Measurements from ENCODE around the gene DTL. TPM values are rescaled to one million over a fixed set of nuclear protein-coding genes. Genes with fewer than 3 reads are reported as not detected.
A peak's percentile ranks its signal among the peaks of the same experiment; 100 is the strongest.

DTL gene
- total and polyA plus RNA-seq, 8 donors = 0.58 to 7.5 (median 1.5) TPM; not detected in 2

GRCh38 chr1:212072047-212072446 lies 36.5 kb downstream of the DTL start:
- H3K4me1 ChIP-seq = peaks cover 0 to 12% (median 9%) of the 10 kb centered on the region in 4 donors
- no peak overlapping the region for H3K4me3 ChIP-seq
- no peak for TF ChIP-seq CTCF (IDR thresholded peaks at IDR 0.05)
- no peak for TF ChIP-seq POLR2A (IDR thresholded peaks at IDR 0.05)
- peak in 1 of 3 donors; percentile 20 for TF ChIP-seq POLR2AphosphoS5 (IDR thresholded peaks at IDR 0.05)
- TF ChIP-seq EP300 (IDR thresholded peaks at IDR 0.05) = no peak
- 29 to 68% (median 44%) methylated on average over 1 of the region's 1 CpG for WGBS, 5 donors
- intact Hi-C loops (cut with DNase I; ENCODE audit: low total_unique reads) = no loop called here
- H3K9me3 ChIP-seq = no peaks in the 10 kb centered on the region
- peak in 1 of 2 donors; percentile 23 for DNase-seq
- no peak overlapping the region for H3K27ac ChIP-seq
- no peaks in the 10 kb centered on the region for H3K27me3 ChIP-seq
- H3K36me3 ChIP-seq = no peaks in the 10 kb centered on the region

DNA sequence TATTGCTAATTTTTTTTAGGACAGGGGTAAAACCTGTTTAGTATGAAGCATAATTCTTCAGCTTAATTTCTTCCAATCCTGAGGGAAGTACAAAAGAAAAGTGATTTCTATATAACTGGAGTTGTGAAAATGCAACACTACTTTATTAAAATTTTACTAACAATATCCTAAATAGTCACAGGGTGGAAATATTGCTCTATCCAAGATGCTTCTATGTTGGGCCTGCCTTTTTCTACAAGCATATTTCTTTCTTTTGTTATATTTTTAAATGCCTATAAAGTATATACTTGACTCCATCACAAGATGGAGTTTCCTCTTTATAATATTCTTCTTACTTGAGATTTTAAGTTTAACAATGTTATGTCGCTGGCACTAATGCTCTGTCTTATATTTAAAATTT lies 37.9 kb downstream of the DTL start:
- 93 to 100% (median 95%) methylated on average over 1 of the region's 1 CpG for WGBS, 5 donors
- no peak overlapping the region for H3K27ac ChIP-seq
- no peak overlapping the region for H3K4me3 ChIP-seq
- H3K27me3 ChIP-seq = no peaks in the 10 kb centered on the region
- peaks cover 0 to 12% (median 9%) of the 10 kb centered on the region in 4 donors for H3K4me1 ChIP-seq
- intact Hi-C loops (cut with DNase I; ENCODE audit: low total_unique reads) = no loop called here
- no peak for TF ChIP-seq CTCF (IDR thresholded peaks at IDR 0.05)
- TF ChIP-seq POLR2A (IDR thresholded peaks at IDR 0.05) = no peak
- no peak for TF ChIP-seq EP300 (IDR thresholded peaks at IDR 0.05)
- TF ChIP-seq POLR2AphosphoS5 (IDR thresholded peaks at IDR 0.05) = no peak
- no peaks in the 10 kb centered on the region for H3K36me3 ChIP-seq
- no peaks in the 10 kb centered on the region for H3K9me3 ChIP-seq
- DNase-seq = no peak

GRCh38 chr1:212074313-212074712 lies 38.8 kb downstream of the DTL start:
- TF ChIP-seq POLR2AphosphoS5 (IDR thresholded peaks at IDR 0.05) (no peak), POLR2A (IDR thresholded peaks at IDR 0.05) (no peak), EP300 (IDR thresholded peaks at IDR 0.05) (no peak), CTCF (IDR thresholded peaks at IDR 0.05) (no peak)
- Histone ChIP-seq H3K36me3 (no peaks in the 10 kb centered on the region), H3K4me1 (peaks cover 0 to 12% (median 9%) of the 10 kb centered on the region in 4 donors), H3K27ac (no peak overlapping the region), H3K4me3 (no peak overlapping the region), H3K27me3 (no peaks in the 10 kb centered on the region), H3K9me3 (no peaks in the 10 kb centered on the region)
- DNase-seq = no peak
- intact Hi-C loops (cut with DNase I; ENCODE audit: low total_unique reads) = no loop called here
- 86 to 97% (median 96%) methylated on average over 3 of the region's 3 CpGs for WGBS, 5 donors

DNA sequence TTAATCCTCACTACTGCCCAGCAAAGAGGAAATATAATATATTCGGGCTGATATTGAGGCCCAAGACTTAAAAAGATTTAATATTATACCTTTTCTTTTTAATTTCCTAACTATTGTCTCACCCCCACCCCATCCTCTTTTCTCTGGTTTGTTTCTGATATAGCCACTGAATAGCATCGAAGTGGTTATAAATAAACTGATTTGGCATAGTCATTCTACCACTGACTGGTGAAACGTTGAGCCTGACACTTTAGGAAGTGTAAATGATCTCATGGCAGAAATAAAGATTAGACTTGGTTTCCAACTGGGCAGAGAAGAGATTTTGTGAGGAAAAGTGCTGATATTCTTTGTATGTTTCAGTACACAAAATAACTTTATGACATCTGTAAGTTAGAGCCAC lies 39.3 kb downstream of the DTL start:
- WGBS, 5 donors = 62 to 80% (median 73%) methylated on average over 3 of the region's 3 CpGs
- H3K27ac ChIP-seq = no peak overlapping the region
- DNase-seq = no peak
- H3K4me1 ChIP-seq = peaks cover 0 to 12% (median 11%) of the 10 kb centered on the region in 4 donors
- intact Hi-C loops (cut with DNase I; ENCODE audit: low total_unique reads) = no loop called here
- no peaks in the 10 kb centered on the region for H3K9me3 ChIP-seq
- TF ChIP-seq POLR2A (IDR thresholded peaks at IDR 0.05) = no peak
- TF ChIP-seq EP300 (IDR thresholded peaks at IDR 0.05) = no peak
- TF ChIP-seq POLR2AphosphoS5 (IDR thresholded peaks at IDR 0.05) = no peak
- no peak for TF ChIP-seq CTCF (IDR thresholded peaks at IDR 0.05)
- no peak overlapping the region for H3K4me3 ChIP-seq
- no peaks in the 10 kb centered on the region for H3K27me3 ChIP-seq
- H3K36me3 ChIP-seq = no peaks in the 10 kb centered on the region

Data from stomach (tissue), 9 donors.